ENCODE results near the gene RALBP1.
"Not testable (repeated sequence)": the region's sequence is repeated elsewhere in the genome, so short reads cannot be mapped to it uniquely, and the experiment has no call there.

RALBP1 gene

GRCh38 chr18:9477509-9477908 is 2.2 kb downstream of the RALBP1 start:
- DNase-seq (ENCODE audit: extremely low spot score): no peak
- TF ChIP-seq SUZ12 (IDR thresholded peaks at IDR 0.05) (no peak), NFRKB (IDR thresholded peaks at IDR 0.05) (no peak), ARNT (IDR thresholded peaks at IDR 0.05) (no peak), FOXA1 (IDR thresholded peaks at IDR 0.05) (no peak), FOXK2 (IDR thresholded peaks at IDR 0.05) (no peak), TARDBP (IDR thresholded peaks at IDR 0.05) (no peak), SP1 (IDR thresholded peaks at IDR 0.05) (no peak), CTBP1 (IDR thresholded peaks at IDR 0.05; ENCODE audit: borderline replicate concordance) (no peak), FOXM1 (IDR thresholded peaks at IDR 0.05; ENCODE audit: borderline replicate concordance) (no peak), BHLHE40 (IDR thresholded peaks at IDR 0.05; ENCODE audit: borderline replicate concordance) (no peak), HDGF (IDR thresholded peaks at IDR 0.05; ENCODE audit: borderline replicate concordance) (no peak)
- ChIA-PET POLR2A (no interaction called here), CTCF (no interaction called here)

DNA sequence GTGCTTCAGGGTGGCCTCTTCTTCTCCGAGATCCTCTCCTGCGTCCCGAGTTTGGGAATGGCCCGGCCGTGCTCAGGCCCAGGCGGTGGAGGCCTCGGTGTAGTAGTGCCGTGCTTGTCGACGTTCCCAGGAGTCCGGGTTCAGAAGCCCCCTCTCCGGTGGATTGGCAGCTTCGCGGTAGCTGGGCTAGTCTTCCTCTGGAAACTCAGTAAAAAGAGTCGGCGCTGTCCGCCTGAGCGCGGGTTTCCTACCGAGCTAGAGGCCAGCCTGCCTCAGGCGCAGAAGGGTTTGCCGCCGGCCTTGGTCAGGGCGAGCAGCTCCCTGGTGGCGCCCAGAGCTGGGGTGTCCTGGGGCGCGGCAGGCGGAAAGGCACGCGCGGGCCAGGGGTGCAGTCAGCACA is 3.2 kb downstream of the RALBP1 start:
- CTCF ChIA-PET: no interaction called here
- DNase-seq (ENCODE audit: extremely low spot score): no peak
- POLR2A ChIA-PET: no interaction called here
- TF ChIP-seq ARNT (IDR thresholded peaks at IDR 0.05) (no peak), CTBP1 (IDR thresholded peaks at IDR 0.05; ENCODE audit: borderline replicate concordance) (no peak), FOXA1 (IDR thresholded peaks at IDR 0.05) (no peak), FOXK2 (IDR thresholded peaks at IDR 0.05) (no peak), LEF1 (IDR thresholded peaks at IDR 0.05; ENCODE audit: borderline replicate concordance) (no peak), BHLHE40 (IDR thresholded peaks at IDR 0.05; ENCODE audit: borderline replicate concordance) (no peak), SUZ12 (IDR thresholded peaks at IDR 0.05) (no peak), ELF4 (IDR thresholded peaks at IDR 0.05) (no peak), L3MBTL2 (conservative IDR thresholded peaks at IDR 0.05) (no peak), SP1 (IDR thresholded peaks at IDR 0.05) (no peak), TARDBP (IDR thresholded peaks at IDR 0.05) (no peak), NFRKB (IDR thresholded peaks at IDR 0.05) (no peak), FOXM1 (IDR thresholded peaks at IDR 0.05; ENCODE audit: borderline replicate concordance) (no peak), HDGF (IDR thresholded peaks at IDR 0.05; ENCODE audit: borderline replicate concordance) (no peak), ZNF384 (IDR thresholded peaks at IDR 0.05) (no peak), PKNOX1 (IDR thresholded peaks at IDR 0.05) (no peak)

DNA sequence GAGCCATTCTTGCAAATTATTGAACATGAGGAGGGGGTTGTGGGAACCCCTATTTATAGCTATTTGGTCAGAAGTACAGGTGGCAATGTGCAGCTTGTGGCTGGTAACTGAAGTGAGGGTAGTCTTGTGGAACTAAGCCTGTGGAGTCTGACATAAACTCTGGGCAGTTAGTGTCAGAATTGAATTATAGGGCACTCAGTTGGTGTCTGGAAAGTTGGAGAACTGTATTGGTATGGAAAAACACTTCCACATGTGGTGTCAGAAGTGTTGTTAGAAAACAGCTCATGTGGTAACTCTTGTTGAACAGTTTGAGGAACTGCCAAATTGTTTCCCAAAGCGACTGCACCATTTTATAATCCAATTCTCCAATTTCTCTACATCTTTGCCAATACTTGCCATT is 7.5 kb downstream of the RALBP1 start:
- no peak for TF ChIP-seq LEF1 (IDR thresholded peaks at IDR 0.05; ENCODE audit: borderline replicate concordance)
- no peak for TF ChIP-seq FOXK2 (IDR thresholded peaks at IDR 0.05)
- no peak for TF ChIP-seq ELF4 (IDR thresholded peaks at IDR 0.05)
- no peak for TF ChIP-seq FOXM1 (IDR thresholded peaks at IDR 0.05; ENCODE audit: borderline replicate concordance)
- no peak for TF ChIP-seq SP1 (IDR thresholded peaks at IDR 0.05)
- TF ChIP-seq L3MBTL2 (conservative IDR thresholded peaks at IDR 0.05): no peak
- TF ChIP-seq BHLHE40 (IDR thresholded peaks at IDR 0.05; ENCODE audit: borderline replicate concordance): no peak
- no peak for TF ChIP-seq TARDBP (IDR thresholded peaks at IDR 0.05)
- TF ChIP-seq ARNT (IDR thresholded peaks at IDR 0.05): no peak
- TF ChIP-seq CTBP1 (IDR thresholded peaks at IDR 0.05; ENCODE audit: borderline replicate concordance): no peak
- no peak for TF ChIP-seq SUZ12 (IDR thresholded peaks at IDR 0.05)
- TF ChIP-seq FOXA1 (IDR thresholded peaks at IDR 0.05): no peak
- TF ChIP-seq ZNF384 (IDR thresholded peaks at IDR 0.05): no peak
- TF ChIP-seq HDGF (IDR thresholded peaks at IDR 0.05; ENCODE audit: borderline replicate concordance): no peak
- TF ChIP-seq NFRKB (IDR thresholded peaks at IDR 0.05): no peak
- no peak for TF ChIP-seq PKNOX1 (IDR thresholded peaks at IDR 0.05)
- no peak for DNase-seq (ENCODE audit: extremely low spot score)
- ChIA-PET CTCF (no interaction called here), POLR2A (no interaction called here)

DNA sequence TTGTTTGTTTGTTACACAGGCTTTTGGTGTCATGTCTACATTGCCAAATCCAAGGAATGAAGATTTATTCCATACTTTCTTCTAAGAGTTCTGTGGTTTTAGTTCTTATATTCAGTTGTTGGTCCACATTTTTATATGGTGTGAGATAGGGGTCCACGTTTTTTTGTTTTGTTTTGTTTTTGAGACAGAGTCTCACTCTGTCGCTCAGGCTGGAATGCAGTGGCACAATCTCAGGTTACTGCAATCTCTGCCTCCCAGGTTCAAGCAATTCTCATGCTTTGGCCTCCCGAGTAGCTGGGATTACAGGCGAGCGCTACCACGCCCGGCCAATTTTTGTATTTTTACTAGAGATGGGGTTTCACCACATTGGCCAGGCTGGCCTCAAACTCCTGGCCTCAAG is 8.2 kb downstream of the RALBP1 start:
- CTCF ChIA-PET: no interaction called here
- TF ChIP-seq PKNOX1 (IDR thresholded peaks at IDR 0.05) (no peak), ZNF384 (IDR thresholded peaks at IDR 0.05) (no peak), ARNT (IDR thresholded peaks at IDR 0.05) (no peak), LEF1 (IDR thresholded peaks at IDR 0.05; ENCODE audit: borderline replicate concordance) (no peak), FOXM1 (IDR thresholded peaks at IDR 0.05; ENCODE audit: borderline replicate concordance) (no peak), HDGF (IDR thresholded peaks at IDR 0.05; ENCODE audit: borderline replicate concordance) (no peak), NFRKB (IDR thresholded peaks at IDR 0.05) (no peak), FOXK2 (IDR thresholded peaks at IDR 0.05) (no peak), BHLHE40 (IDR thresholded peaks at IDR 0.05; ENCODE audit: borderline replicate concordance) (no peak), SP1 (IDR thresholded peaks at IDR 0.05) (no peak), ELF4 (IDR thresholded peaks at IDR 0.05) (no peak), L3MBTL2 (conservative IDR thresholded peaks at IDR 0.05) (no peak), TARDBP (IDR thresholded peaks at IDR 0.05) (no peak), SUZ12 (IDR thresholded peaks at IDR 0.05) (no peak), CTBP1 (IDR thresholded peaks at IDR 0.05; ENCODE audit: borderline replicate concordance) (no peak)
- DNase-seq (ENCODE audit: extremely low spot score): no peak
- POLR2A ChIA-PET: no interaction called here

DNA sequence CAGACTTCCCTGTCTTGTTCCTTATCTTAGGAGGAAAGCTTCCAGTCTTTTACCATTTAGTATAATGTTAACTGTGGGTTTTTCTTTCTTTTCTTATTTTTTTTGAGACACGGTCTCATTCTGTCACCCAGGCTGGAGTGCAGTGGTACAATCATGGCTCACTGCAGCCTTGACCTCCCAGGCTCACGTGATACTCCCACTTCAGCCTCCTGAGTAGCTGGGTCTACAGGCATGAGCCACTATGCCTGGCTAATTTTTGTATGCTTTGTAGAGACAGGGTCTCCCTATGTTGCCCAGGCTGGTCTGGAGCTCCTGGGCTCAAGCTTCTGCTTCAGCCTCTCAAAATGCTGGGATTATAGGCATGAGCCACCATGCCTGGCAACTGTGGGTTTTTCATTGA is 9.5 kb downstream of the RALBP1 start:
- DNase-seq (ENCODE audit: extremely low spot score); CTCF ChIA-PET: not testable (repeated sequence)
- POLR2A ChIA-PET: interaction anchor here (0.7 kb wide), 1 partner anchor 373 kb away, joined by 3 read pairs; no protein-coding TSS in a partner anchor

DNA sequence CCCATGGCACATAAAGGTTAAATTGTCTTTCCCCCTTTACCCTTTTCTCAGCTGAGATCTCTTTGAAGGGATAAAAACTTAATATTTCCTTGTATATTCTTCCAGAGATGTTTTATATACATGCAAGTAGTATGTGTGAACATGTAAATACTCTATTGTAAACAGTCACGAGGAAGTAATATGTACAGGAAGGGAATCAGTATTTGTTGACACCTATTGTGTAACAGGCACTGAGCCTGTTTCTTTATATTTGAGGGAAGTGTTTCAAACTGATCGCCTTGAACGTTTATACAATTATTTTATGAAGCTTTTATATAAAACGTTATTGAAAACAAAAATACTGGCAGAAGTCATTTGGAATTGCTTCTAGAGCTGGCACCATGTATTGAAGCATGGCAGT is 13.2 kb downstream of the RALBP1 start:
- POLR2A ChIA-PET: no interaction called here
- DNase-seq (ENCODE audit: extremely low spot score): no peak
- CTCF ChIA-PET: no interaction called here
- TF ChIP-seq CTBP1 (IDR thresholded peaks at IDR 0.05; ENCODE audit: borderline replicate concordance) (no peak), L3MBTL2 (conservative IDR thresholded peaks at IDR 0.05) (no peak), FOXA1 (IDR thresholded peaks at IDR 0.05) (no peak), FOXM1 (IDR thresholded peaks at IDR 0.05; ENCODE audit: borderline replicate concordance) (no peak), SUZ12 (IDR thresholded peaks at IDR 0.05) (no peak), BHLHE40 (IDR thresholded peaks at IDR 0.05; ENCODE audit: borderline replicate concordance) (no peak), FOXK2 (IDR thresholded peaks at IDR 0.05) (no peak), LEF1 (IDR thresholded peaks at IDR 0.05; ENCODE audit: borderline replicate concordance) (no peak), PKNOX1 (IDR thresholded peaks at IDR 0.05) (no peak), ARNT (IDR thresholded peaks at IDR 0.05) (no peak), ZNF384 (IDR thresholded peaks at IDR 0.05) (no peak), TARDBP (IDR thresholded peaks at IDR 0.05) (no peak), SP1 (IDR thresholded peaks at IDR 0.05) (no peak)
